Keratinocyte (primary cell): ENCODE data around the gene SLCO1B3.

Experiments used
- CTCF ChIP-seq, 3 experiments: IDR thresholded peaks in 1 of 3; conservative IDR thresholded peaks in 1 of 3; optimal IDR thresholded peaks in 1 of 3; 2 replicates in 2 of 3; 3 replicates in 1 of 3; pipeline versions ENCODE3 to v1.5.1; 2011; ENCODE audit warnings: low read length in 3 of 3, mild to moderate bottlenecking in 3 of 3, moderate library complexity in 2 of 3, control low read depth in 1 of 3, inconsistent platforms in 1 of 3; ENCODE audit not compliant: insufficient read depth in 2 of 3; ENCODE audit errors: extremely low read depth in 1 of 3
- EZH2 ChIP-seq: IDR thresholded peaks from one replicate; pipeline ENCODE4 v1.6.1; 2012; ENCODE audit warnings: inconsistent platforms, mild to moderate bottlenecking, low read length, moderate library complexity

GRCh38 chr12:20801035-20801434 is 9.5 kb upstream of the SLCO1B3 start:
- TF ChIP-seq CTCF (optimal IDR thresholded peaks at IDR 0.05 in 1 of 3, IDR thresholded peaks at IDR 0.05 in 1 of 3, conservative IDR thresholded peaks at IDR 0.05 in 1 of 3; ENCODE audit: extremely low read depth in 1 of 3, insufficient read depth in 2 of 3, low read length in 3 of 3), result no peak
- TF ChIP-seq EZH2, result no peak
